IMR-90 (cell line): ENCODE data around the gene RAD51B. TPM values are rescaled to one million over a fixed set of nuclear protein-coding genes. Genes with fewer than 3 reads are reported as not detected.

Source experiments
- ATAC-seq: fragments of 200-7000 bp; cut with Tn5 transposase; 2 replicates; pipeline ENCODE4 v1.9.1; 2020; ENCODE audit warnings: low read depth, mild to moderate bottlenecking, moderate library complexity
- BruUV-seq: library from RNA; stranded (reverse); fragments of 400-500 nt; replicated peaks from 2 replicates; lab custom pipeline; 2021; lab: Mats Ljungman, UMichigan
- CTCF ChIA-PET: fragments of 300-600 bp; formaldehyde crosslinking; extraction: SDS; loops from one replicate; lab custom pipeline; 2021; ENCODE audit warnings: antibody characterized with exemption; lab: Yijun Ruan, JAX
- POLR2A ChIA-PET: fragments of 300-600 bp; sonication (Branson Sonifier 250); formaldehyde crosslinking; loops from one replicate; lab custom pipeline; 2022; ENCODE audit warnings: antibody characterized with exemption; ENCODE audit not compliant: unreplicated experiment; lab: Charles Lee
- DNase-seq: peaks from one replicate; pipeline ENCODE4 v3.0.0; 2013
- H2AFZ ChIP-seq: replicated peaks from 2 replicates; pipeline ENCODE3; 2013; ENCODE audit warnings: low read length, mild to moderate bottlenecking; ENCODE audit not compliant: poor library complexity
- H2AK5ac ChIP-seq: 2 replicates; pipeline ENCODE4 v1.6.1; 2013; ENCODE audit warnings: low read depth, low read length, inconsistent platforms
- H2AK9ac ChIP-seq: replicated peaks from 2 replicates; pipeline ENCODE3; 2013; ENCODE audit warnings: mild to moderate bottlenecking, low read depth, low read length, moderate library complexity; ENCODE audit not compliant: poor library complexity
- H2BK120ac ChIP-seq: 2 replicates; pipeline ENCODE4 v1.6.1; 2013; ENCODE audit warnings: low read depth, low read length, inconsistent platforms
- H2BK15ac ChIP-seq: 3 replicates; pipeline ENCODE4 v1.6.1; 2013; ENCODE audit warnings: low read depth, low read length, inconsistent platforms
- H2BK20ac ChIP-seq: 2 replicates; pipeline ENCODE4 v1.6.1; 2013; ENCODE audit warnings: low read depth, mild to moderate bottlenecking, inconsistent platforms, low read length, moderate library complexity
- H2BK5ac ChIP-seq: 2 replicates; pipeline ENCODE4 v1.6.1; 2013; ENCODE audit warnings: mild to moderate bottlenecking, low read depth, low read length, inconsistent platforms; ENCODE audit not compliant: poor library complexity, severe bottlenecking
- H3K14ac ChIP-seq: replicated peaks from 2 replicates; pipeline ENCODE4 v1.6.1; 2013; ENCODE audit warnings: low read depth, low read length, inconsistent platforms
- H3K18ac ChIP-seq: 2 replicates; pipeline ENCODE4 v1.6.1; 2013; ENCODE audit warnings: low read depth, low read length, control low read depth
- H3K23ac ChIP-seq: 2 replicates; pipeline ENCODE4 v1.6.1; 2013; ENCODE audit warnings: low read depth, low read length, inconsistent platforms
- H3K27ac ChIP-seq: 2 replicates; pipeline ENCODE4 v1.5.1; 2013; ENCODE audit warnings: mild to moderate bottlenecking, control low read depth, low read length; ENCODE audit not compliant: insufficient read depth
- H3K27me3 ChIP-seq: 2 replicates; pipeline ENCODE4 v1.6.1; 2013; ENCODE audit warnings: low read length; ENCODE audit not compliant: control insufficient read depth, insufficient read depth
- H3K36me3 ChIP-seq: 2 replicates; pipeline ENCODE4 v1.6.1; 2013; ENCODE audit warnings: low read length, mixed read lengths; ENCODE audit not compliant: control insufficient read depth, insufficient read depth
- H3K4ac ChIP-seq: 2 replicates; pipeline ENCODE4 v1.6.1; 2013; ENCODE audit warnings: low read depth, low read length, inconsistent platforms
- H3K4me1 ChIP-seq: 2 replicates; pipeline ENCODE4 v1.6.1; 2013; ENCODE audit warnings: low read length, mixed read lengths; ENCODE audit not compliant: control insufficient read depth, insufficient read depth
- H3K4me2 ChIP-seq: 2 replicates; pipeline ENCODE4 v1.6.1; 2013; ENCODE audit warnings: low read depth, mild to moderate bottlenecking, control low read depth, low read length, moderate library complexity
- H3K4me3 ChIP-seq: 2 replicates; pipeline ENCODE4 v1.5.1; 2013; ENCODE audit warnings: low read depth, mild to moderate bottlenecking, control low read depth, low read length, moderate library complexity; ENCODE audit not compliant: insufficient read depth
- H3K56ac ChIP-seq: 2 replicates; pipeline ENCODE4 v1.6.1; 2013; ENCODE audit warnings: low read length, inconsistent platforms; ENCODE audit not compliant: insufficient read depth; ENCODE audit errors: extremely low read depth
- H3K79me1 ChIP-seq, 2 experiments: 2 replicates each; pipeline ENCODE4 v1.6.1; 2013; ENCODE audit warnings: low read length in 2 of 2, inconsistent platforms in 1 of 2, low read depth in 1 of 2
- H3K9ac ChIP-seq: 2 replicates; pipeline ENCODE4 v1.6.1; 2013; ENCODE audit warnings: low read depth, low read length, control low read depth
- H3K9me1 ChIP-seq: 2 replicates; pipeline ENCODE4 v1.6.1; 2013; ENCODE audit warnings: low read length, inconsistent platforms; ENCODE audit not compliant: insufficient read depth
- H3K9me3 ChIP-seq: 2 replicates; pipeline ENCODE4 v1.6.1; 2013; ENCODE audit warnings: low read length; ENCODE audit not compliant: control insufficient read depth, insufficient read depth
- H4K20me1 ChIP-seq: 2 replicates; pipeline ENCODE4 v1.6.1; 2013; ENCODE audit warnings: low read length, inconsistent platforms; ENCODE audit not compliant: insufficient read depth
- H4K5ac ChIP-seq: 2 replicates; pipeline ENCODE4 v1.6.1; 2013; ENCODE audit warnings: mild to moderate bottlenecking, low read depth, low read length, control low read depth
- H4K8ac ChIP-seq, 2 experiments: 2 replicates each; pipeline ENCODE4 v1.6.1; 2013; ENCODE audit warnings: low read depth in 2 of 2, low read length in 2 of 2, control low read depth in 1 of 2, inconsistent platforms in 1 of 2
- H4K91ac ChIP-seq: 2 replicates; pipeline ENCODE4 v1.6.1; 2013; ENCODE audit warnings: low read depth, low read length, inconsistent platforms; ENCODE audit not compliant: insufficient read depth
- SMC3 ChIP-seq: fragments of 150-350 bp; IDR thresholded peaks from 2 replicates; pipeline ENCODE4 v1.6.1; 2016; ENCODE audit warnings: low read depth, mild to moderate bottlenecking, antibody characterized with exemption, low read length, moderate library complexity
- WGBS, 2 experiments: methylation state at CpG; one replicate each; pipeline versions ENCODE4 v1.1.5 to v1.1.7; 2013; ENCODE audit warnings: missing lambda C conversion rate in 2 of 2; ENCODE audit not compliant: insufficient read length in 1 of 2; ENCODE audit errors: extremely low coverage in 2 of 2; 5-methylcytosine and 5-hydroxymethylcytosine counted together
- dilution Hi-C: fragments of 300-500 bp; cut with HindIII; formaldehyde crosslinking; loops from one replicate; pipeline ENCODE4 v1.14.3; 2018; ENCODE audit warnings: low sequenced_read_pairs; ENCODE audit not compliant: unreplicated experiment
- in situ Hi-C: fragments of 300-500 bp; cut with MboI; formaldehyde crosslinking; loops from 3 replicates; pipeline ENCODE4 v1.14.3; 2019; ENCODE audit warnings: low sequenced_read_pairs, inconsistent platforms, mixed read lengths
- intact Hi-C: fragments of 100-400 bp; cut with micrococcal nuclease; formaldehyde crosslinking; loops from 2 replicates; pipeline ENCODE4 v1.10.0; 2022
- polyA plus RNA-seq, 3 experiments: library from polyadenylated mRNA; depleted of rRNA; stranded (reverse); fragments of >200 nt; gene quantifications; 2 replicates each; pipeline ENCODE4 v1.2.3, GENCODE V29; 2012; ENCODE audit warnings: low replicate concordance in 1 of 3
- total RNA-seq: library from RNA; depleted of rRNA; stranded (reverse); fragments of >200 nt; gene quantifications from 2 replicates; pipeline ENCODE4 v1.2.3, GENCODE V29; 2012
- TF ChIP-seq, protein P1 (sequence below): fragments of 150-350 bp; IDR thresholded peaks from 2 replicates; pipeline ENCODE4 v1.6.1; 2016; ENCODE audit warnings: low read depth, mild to moderate bottlenecking, low read length, moderate library complexity, borderline replicate concordance

The RAD51B gene
- total and polyA plus RNA-seq, 2 of the 4 experiments (the other 2 are of a cell fraction): 5.1 to 18.8 TPM

DNA sequence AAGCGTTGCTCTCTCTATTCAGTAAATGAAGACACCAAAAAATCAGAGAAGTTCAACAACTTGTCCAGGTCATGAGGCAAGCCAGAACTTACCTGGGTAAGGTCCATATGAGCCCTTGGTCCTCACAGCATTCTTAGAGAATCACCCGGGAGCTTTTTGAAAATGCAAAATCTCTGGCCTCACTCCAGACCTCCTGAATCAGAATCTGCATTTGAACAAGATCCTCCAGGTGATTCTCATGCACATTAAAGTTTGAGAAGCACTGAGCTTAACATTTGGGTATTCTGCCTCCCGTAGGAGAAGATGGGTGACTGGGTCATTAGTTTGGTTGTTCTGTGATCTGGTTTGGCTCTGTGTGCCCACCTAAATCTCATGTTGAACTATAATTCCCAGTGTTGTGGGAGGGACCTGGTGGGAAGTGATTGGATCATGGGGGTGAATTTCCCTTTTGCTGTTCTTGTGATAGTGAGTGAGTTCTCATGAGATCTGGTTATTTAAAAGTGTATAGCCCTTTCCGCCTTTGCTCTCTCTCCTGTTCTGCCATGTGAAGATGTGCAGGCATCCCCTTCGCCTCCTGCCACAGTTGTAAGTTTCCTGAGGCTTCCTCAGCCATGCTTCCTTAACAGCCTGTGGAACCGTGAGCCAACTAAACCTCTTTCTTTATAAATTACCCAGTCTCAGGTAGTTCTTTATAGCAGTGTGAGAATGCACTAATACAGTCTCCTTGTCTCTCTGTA lies 221.2 kb downstream of the RAD51B start:
- ChIA-PET POLR2A (interaction anchor here (0.5 kb wide), 1 partner anchor 45 kb away, joined by 3 read pairs; no protein-coding TSS in a partner anchor), CTCF (no interaction called here)
- DNase-seq: no peak
- Histone ChIP-seq H4K8ac (no peak overlapping the region), H2BK120ac (no peak overlapping the region), H3K23ac (no peak overlapping the region), H3K9me1 (no peaks in the 10 kb centered on the region), H3K4ac (no peak overlapping the region), H2AK9ac (no peak overlapping the region), H3K9ac (no peak overlapping the region), H2AK5ac (no peak overlapping the region), H4K20me1 (no peaks in the 10 kb centered on the region), H3K27me3 (no peaks in the 10 kb centered on the region), H3K56ac (no peak overlapping the region), H3K18ac (no peak overlapping the region), H2BK5ac (no peak overlapping the region), H3K79me1 (no peaks in the 10 kb centered on the region), H2AFZ (no peak overlapping the region), H3K9me3 (no peaks in the 10 kb centered on the region), H2BK20ac (no peak overlapping the region), H3K4me1 (no peaks in the 10 kb centered on the region), H3K4me3 (no peak overlapping the region), H4K5ac (no peak overlapping the region), H3K27ac (no peak overlapping the region), H3K36me3 (no peaks in the 10 kb centered on the region), H2BK15ac (no peak overlapping the region), H3K4me2 (no peak overlapping the region), H3K14ac (no peak overlapping the region), H4K91ac (no peak overlapping the region)
- no CpG with 5 or more reads among the region's 6 CpGs for WGBS, 2 experiments
- intact Hi-C loops: no loop called here
- ATAC-seq: no peak
- TF ChIP-seq, protein P1, sequence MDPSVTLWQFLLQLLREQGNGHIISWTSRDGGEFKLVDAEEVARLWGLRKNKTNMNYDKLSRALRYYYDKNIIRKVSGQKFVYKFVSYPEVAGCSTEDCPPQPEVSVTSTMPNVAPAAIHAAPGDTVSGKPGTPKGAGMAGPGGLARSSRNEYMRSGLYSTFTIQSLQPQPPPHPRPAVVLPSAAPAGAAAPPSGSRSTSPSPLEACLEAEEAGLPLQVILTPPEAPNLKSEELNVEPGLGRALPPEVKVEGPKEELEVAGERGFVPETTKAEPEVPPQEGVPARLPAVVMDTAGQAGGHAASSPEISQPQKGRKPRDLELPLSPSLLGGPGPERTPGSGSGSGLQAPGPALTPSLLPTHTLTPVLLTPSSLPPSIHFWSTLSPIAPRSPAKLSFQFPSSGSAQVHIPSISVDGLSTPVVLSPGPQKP: no peak
- no peak for TF ChIP-seq SMC3
- BruUV-seq: no TSS peak
- in situ Hi-C loops: no loop called here
- dilution Hi-C loops: no loop called here
